ENCODE measurements around the gene IL1RAPL1. TPM values are rescaled to one million over a fixed set of nuclear protein-coding genes. Genes with fewer than 3 reads are reported as not detected.
A peak's percentile ranks its signal among the peaks of the same experiment; 100 is the strongest.

The IL1RAPL1 gene
- total RNA-seq, 1 experiment from 2014 or later: 0.10 TPM

DNA sequence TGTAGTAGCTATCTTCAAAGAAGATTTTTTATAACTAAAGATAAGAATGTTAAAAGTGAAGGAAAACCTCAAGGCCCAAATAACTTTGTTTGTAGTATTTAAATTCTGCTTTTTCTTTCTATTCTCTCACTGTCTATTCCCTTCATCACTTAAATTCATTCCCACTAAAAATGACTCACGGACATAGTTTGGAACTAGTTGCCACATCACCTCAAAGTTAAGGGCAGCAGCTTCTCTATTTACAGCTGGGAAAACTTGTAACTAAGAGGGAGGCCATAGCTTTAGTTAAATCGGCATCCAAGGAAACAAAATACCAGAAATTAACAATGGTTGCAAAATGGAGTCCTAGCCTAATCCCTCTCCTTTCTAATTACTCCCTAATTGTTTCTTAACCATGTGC lies 1302.8 kb downstream of the IL1RAPL1 start:
- Histone ChIP-seq H3K4me3 (no peak overlapping the region), H3K27me3 (no peaks in the 10 kb centered on the region), H3K9me3 (no peaks in the 10 kb centered on the region), H3K36me3 (no peaks in the 10 kb centered on the region)
- DNase-seq: no peak

DNA sequence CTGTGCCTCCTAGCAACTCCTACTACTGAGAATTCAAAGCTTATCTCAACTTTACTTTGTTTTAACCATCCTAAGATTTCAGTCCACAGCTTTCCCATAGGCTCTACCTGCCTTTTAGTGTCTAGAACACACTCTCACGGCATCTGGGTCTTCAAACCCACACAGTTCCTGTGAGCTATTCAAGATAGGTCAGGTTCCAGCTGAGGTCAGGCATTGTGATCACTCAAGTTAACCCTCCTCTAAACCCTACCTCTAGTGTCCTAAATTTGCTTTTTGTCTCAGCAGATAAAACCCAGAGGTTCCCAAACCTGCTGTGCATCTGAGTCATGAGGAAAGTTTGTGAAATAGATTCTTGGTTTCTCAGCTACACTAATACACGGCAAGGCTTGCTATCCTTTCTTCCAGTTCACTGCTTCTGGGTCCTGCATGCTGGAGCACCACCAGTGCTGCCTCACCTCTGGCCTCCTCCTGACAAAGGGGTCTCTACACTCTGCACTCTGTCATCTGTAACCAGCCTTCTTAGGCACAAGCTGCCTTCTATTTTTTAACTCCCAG lies 1303.5 kb downstream of the IL1RAPL1 start:
- Histone ChIP-seq H3K27me3 (no peaks in the 10 kb centered on the region), H3K9me3 (no peaks in the 10 kb centered on the region), H3K4me3 (no peak overlapping the region), H3K36me3 (no peaks in the 10 kb centered on the region)
- DNase-seq: no peak

DNA sequence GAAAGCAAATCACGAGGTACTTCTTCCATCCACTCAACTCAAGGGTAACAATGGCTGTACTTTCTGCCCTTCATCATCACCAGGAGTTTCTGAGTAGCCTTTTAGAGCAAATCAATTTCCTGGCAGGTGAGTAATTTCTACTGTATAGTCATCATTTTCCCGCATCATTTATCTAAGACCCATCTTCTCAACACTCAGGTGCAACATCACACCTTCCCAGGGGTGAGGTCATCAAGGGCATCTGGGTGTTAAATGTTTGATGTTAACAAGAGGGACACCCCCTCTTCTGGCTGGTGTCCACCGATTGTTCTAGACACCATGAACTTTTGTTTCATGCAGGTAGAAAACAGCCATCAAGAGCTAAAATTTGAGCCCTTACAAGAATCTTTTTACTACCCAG lies 1314.8 kb downstream of the IL1RAPL1 start:
- Histone ChIP-seq H3K27me3 (no peaks in the 10 kb centered on the region), H3K9me3 (no peaks in the 10 kb centered on the region), H3K36me3 (no peaks in the 10 kb centered on the region), H3K4me3 (no peak overlapping the region)
- DNase-seq: no peak

DNA sequence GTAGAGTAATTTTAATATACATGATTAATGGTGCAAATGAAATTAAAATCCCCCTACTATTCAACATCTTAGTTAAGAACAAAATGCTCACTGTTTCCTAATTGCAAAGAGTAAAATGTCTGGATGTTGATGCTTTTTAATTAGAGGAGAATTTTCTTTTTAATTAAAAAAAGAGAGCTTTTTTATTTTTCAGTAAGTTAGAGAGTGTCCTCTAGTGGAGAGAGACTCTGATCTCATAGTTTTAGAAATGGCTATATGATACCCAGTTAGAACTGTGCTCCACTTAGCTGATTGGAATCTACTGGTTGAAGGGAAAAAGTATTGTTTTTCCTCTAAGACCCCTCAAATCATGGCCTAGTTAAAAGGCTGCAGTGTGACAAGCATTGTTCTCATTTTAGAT lies 1316.1 kb downstream of the IL1RAPL1 start:
- DNase-seq: no peak
- Histone ChIP-seq H3K27me3 (no peaks in the 10 kb centered on the region), H3K36me3 (no peaks in the 10 kb centered on the region), H3K9me3 (no peaks in the 10 kb centered on the region), H3K4me3 (no peak overlapping the region)

DNA sequence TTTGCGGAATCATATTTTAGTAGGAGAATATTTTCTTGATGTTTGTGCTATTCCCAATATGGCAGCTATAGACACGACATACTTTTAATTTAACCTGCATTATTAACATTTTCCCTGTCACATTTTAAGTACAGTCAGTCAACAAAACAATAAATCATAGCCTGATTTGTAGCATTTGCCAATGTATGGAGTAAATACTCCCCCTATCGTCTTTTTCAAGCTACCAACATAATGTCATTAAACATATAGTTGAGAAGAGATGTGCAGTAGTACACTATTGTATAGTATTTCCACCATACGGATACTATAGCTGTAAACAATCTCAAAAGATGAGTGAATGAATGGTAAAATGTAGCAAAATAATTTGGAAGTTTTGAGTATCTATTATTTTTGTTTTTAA lies 1324.4 kb downstream of the IL1RAPL1 start:
- no peaks in the 10 kb centered on the region for H3K27me3 ChIP-seq
- H3K36me3 ChIP-seq: no peaks in the 10 kb centered on the region
- no peak for DNase-seq
- no peak overlapping the region for H3K4me3 ChIP-seq
- no peaks in the 10 kb centered on the region for H3K9me3 ChIP-seq

DNA sequence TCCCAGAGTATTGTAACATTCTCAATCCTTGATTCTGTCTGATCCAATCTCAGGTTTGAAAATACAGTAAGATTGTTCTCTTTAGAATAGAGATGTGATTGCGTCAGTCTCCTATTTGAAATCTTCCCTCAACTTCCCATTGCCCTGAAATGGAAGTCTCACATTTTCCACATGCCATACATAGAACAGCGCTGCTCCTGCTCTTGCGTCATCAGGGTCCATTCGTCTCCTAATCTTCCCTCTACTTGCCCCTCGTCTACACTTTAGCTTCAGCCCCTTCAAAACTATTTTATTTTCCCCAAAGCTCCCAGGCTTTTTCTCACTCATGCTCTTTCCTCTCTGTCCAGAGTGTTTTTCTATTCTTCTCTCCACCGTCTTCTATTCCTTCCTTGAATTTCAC lies 1326.4 kb downstream of the IL1RAPL1 start:
- H3K36me3 ChIP-seq: no peaks in the 10 kb centered on the region
- H3K27me3 ChIP-seq: no peaks in the 10 kb centered on the region
- no peak overlapping the region for H3K4me3 ChIP-seq
- no peak for DNase-seq
- H3K9me3 ChIP-seq: no peaks in the 10 kb centered on the region

DNA sequence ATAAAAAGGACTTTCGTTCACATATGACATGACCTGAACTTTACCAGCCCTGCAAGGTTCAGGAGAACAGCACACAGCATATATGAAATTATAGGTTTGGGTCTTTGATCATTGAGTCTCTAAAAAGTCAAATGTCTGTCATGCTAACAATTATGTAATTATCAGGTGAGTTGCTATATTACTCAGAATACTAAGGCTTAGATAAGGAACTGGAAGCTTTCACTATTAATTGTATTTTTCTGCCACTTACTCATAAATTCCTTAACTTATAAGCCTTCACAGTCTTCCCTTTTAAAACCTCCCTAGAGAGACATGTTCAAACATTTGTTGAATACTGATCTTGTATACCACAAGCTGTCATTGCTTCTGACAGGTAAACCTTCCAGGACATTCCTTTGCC lies 1335.4 kb downstream of the IL1RAPL1 start:
- no peaks in the 10 kb centered on the region for H3K9me3 ChIP-seq
- no peak for DNase-seq
- H3K27me3 ChIP-seq: no peaks in the 10 kb centered on the region
- no peak overlapping the region for H3K4me3 ChIP-seq
- H3K36me3 ChIP-seq: no peaks in the 10 kb centered on the region

DNA sequence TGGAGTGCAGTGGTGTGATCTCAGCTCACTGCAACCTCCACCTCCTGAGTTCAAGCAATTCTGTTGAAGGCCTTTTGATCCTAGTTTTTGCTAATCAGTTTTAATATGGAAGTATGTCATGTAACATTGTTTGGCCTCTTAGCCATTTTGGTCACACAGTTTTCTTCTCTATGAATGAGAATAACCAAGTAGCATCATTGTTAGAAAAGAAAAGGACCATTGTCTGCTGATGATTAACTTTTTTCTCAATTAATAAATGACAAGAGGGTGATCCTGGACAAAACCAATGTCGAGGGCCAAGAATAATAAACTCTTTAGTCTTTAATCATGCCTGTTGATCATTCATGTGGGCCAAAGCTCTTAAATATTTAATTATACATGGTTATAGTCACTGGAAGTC lies 1338.8 kb downstream of the IL1RAPL1 start:
- H3K36me3 ChIP-seq: no peaks in the 10 kb centered on the region
- no peak for DNase-seq
- no peaks in the 10 kb centered on the region for H3K9me3 ChIP-seq
- no peak overlapping the region for H3K4me3 ChIP-seq
- no peaks in the 10 kb centered on the region for H3K27me3 ChIP-seq

DNA sequence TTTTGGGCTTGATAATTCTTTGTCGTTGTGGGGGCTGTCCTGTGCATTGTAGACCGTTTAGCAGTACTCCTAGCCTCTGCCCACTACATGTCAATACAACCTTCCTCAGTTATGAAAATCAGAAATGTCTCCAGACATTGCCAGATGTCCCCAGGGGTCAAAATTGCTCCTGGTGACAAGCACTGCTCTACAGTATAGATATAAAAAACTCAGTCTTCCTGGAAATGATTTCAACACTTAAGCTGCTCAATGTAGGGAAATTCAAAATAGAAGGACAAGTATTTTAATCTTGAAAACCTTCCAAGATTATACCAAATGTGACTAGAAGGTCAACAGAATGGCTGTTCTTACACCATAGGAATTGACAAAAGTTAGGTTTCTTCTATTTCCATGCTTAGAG lies 1339.4 kb downstream of the IL1RAPL1 start:
- Histone ChIP-seq H3K4me3 (no peak overlapping the region), H3K9me3 (no peaks in the 10 kb centered on the region), H3K27me3 (no peaks in the 10 kb centered on the region), H3K36me3 (no peaks in the 10 kb centered on the region)
- no peak for DNase-seq

DNA sequence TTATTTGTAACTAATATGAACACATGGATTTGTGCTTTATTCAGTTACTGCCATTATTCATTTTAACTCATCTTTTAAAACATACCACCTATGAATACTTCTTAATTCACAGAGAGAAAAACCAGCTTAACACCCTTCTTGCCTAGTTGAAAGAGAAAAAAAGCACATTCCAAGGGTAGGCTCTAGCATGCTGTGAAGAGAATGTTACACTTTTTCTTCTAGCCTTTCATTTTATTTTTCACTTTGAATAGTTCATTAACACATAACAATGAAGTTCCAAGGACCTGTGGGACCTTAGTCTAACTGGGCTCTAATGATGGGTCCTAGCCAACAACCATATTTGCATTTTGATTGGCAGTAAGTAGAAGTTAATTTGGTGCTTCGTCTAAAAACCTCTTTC lies 1348.2 kb downstream of the IL1RAPL1 start:
- no peaks in the 10 kb centered on the region for H3K27me3 ChIP-seq
- H3K36me3 ChIP-seq: no peaks in the 10 kb centered on the region
- no peak for DNase-seq
- H3K9me3 ChIP-seq: no peaks in the 10 kb centered on the region
- H3K4me3 ChIP-seq: no peak overlapping the region

DNA sequence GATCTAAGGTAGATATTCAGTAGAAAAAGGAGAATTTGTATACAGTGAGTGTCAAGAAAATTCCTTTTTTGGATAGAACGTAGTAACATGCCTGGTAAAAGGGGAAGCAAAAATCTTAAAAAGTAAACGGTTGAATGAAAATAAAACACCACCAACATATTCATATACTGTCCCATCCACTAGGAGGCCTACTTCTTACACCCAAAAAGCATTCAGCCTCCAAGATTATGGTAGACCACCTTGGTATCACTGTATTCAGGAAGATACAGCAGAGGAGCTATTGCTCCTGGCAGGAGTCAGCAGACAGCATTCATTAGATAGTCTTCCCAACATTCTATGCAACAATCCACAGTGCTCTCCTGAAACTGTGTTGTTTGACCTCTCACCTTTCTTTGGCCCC lies 1353.5 kb downstream of the IL1RAPL1 start:
- DNase-seq: no peak
- no peak overlapping the region for H3K4me3 ChIP-seq
- no peaks in the 10 kb centered on the region for H3K9me3 ChIP-seq
- no peaks in the 10 kb centered on the region for H3K36me3 ChIP-seq
- no peaks in the 10 kb centered on the region for H3K27me3 ChIP-seq

DNA sequence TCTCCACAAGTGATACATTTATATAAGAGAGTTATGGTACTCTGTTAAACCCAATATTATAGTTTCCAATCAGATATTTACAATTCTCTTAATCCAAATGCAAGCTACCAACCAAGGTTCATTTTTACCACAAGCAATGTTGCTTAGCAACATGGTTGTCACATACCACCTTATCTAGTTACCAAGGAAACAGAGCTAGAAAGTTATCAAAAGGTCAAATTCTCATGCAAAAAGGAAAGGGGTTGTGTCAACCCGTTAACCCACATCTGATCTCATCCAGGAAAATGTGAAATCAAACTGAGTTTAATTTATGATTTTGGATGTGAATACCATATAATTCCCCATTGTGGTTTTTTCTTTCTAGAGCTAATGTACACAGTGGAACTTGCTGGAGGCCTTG lies 1354.0 kb downstream of the IL1RAPL1 start:
- H3K27me3 ChIP-seq: no peaks in the 10 kb centered on the region
- no peak for DNase-seq
- H3K36me3 ChIP-seq: no peaks in the 10 kb centered on the region
- no peaks in the 10 kb centered on the region for H3K9me3 ChIP-seq
- no peak overlapping the region for H3K4me3 ChIP-seq

DNA sequence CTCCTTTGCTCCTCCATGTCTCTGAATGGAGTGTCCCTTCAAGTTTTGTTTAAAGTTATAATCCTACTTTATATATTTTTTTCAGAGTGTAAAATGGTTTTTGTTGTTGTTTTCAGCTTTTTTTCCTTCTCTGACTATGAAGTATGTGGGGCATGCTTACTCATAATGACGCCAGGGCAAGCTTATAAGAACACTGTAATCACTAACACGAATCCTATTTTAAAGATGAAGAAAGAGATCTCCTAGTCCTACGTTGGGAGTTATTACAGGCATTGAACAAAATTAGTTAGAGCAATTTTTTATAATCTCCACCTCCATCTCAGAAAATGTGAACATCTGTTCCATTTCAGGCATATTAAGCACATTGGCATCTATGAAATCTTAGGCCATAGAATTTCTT lies 1360.0 kb downstream of the IL1RAPL1 start:
- no peak overlapping the region for H3K4me3 ChIP-seq
- H3K36me3 ChIP-seq: no peaks in the 10 kb centered on the region
- no peaks in the 10 kb centered on the region for H3K9me3 ChIP-seq
- no peak for DNase-seq
- no peaks in the 10 kb centered on the region for H3K27me3 ChIP-seq

DNA sequence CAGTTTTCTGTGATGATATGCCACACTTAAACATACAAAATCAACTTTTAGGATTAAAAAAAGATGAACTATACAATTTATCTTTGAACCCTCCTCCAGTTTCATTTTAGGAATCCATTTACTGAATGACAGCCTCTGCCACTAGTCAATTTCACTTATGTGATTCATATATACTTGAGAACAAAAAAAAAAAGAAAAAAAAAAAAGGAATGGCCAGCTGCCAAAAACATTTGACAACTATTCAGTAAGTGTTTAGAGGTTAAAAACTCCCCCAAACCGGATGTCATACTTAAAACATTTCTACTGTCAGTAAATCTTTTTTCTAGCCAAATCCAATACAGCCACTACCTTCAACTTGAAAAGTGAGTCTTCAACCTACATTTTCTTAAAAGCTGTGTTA lies 1361.4 kb downstream of the IL1RAPL1 start:
- H3K4me3 ChIP-seq: no peak overlapping the region
- no peaks in the 10 kb centered on the region for H3K9me3 ChIP-seq
- H3K36me3 ChIP-seq: no peaks in the 10 kb centered on the region
- no peaks in the 10 kb centered on the region for H3K27me3 ChIP-seq
- no peak for DNase-seq

DNA sequence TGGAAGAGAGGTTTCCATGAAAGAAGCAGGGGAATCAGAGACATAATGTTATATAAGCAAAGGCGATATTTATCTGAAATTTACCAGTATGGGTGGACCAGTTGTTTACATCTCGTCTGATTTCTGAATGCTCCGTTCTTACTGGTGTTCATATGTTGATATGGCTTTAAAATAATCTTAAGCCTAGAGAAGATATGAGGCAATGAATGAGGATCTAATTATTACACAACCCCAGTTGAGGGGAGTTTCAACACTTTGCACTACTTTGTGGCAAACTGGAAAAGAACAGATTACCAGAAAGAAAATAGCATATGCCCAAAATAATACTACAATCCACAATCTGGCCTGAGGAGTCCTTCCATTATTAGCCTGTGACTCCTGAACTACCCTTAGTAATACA lies 1364.8 kb downstream of the IL1RAPL1 start:
- DNase-seq: no peak
- Histone ChIP-seq H3K27me3 (no peaks in the 10 kb centered on the region), H3K4me3 (no peak overlapping the region), H3K9me3 (no peaks in the 10 kb centered on the region), H3K36me3 (no peaks in the 10 kb centered on the region)

DNA sequence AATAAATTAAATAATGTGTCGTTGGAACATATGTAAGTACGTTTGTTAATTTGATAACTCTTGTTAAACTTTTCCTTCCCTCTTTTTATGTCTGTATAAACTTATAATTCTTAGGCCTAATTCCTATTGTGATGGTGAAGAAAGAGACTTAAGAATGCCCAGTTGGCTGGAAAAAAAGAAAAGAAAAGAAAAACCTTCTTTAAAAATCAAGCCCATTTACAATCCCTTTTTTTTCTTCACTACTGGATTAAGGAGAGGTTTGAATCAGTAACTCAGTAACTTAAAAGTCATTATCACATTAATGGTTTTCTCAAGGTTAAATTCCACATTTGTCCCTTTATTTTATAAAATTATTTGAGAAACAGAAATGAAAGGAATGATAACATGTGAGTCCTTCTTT lies 1374.8 kb downstream of the IL1RAPL1 start:
- no peak for DNase-seq
- no peaks in the 10 kb centered on the region for H3K36me3 ChIP-seq
- no peaks in the 10 kb centered on the region for H3K9me3 ChIP-seq
- H3K27me3 ChIP-seq: no peaks in the 10 kb centered on the region
- H3K4me3 ChIP-seq: no peak overlapping the region

DNA sequence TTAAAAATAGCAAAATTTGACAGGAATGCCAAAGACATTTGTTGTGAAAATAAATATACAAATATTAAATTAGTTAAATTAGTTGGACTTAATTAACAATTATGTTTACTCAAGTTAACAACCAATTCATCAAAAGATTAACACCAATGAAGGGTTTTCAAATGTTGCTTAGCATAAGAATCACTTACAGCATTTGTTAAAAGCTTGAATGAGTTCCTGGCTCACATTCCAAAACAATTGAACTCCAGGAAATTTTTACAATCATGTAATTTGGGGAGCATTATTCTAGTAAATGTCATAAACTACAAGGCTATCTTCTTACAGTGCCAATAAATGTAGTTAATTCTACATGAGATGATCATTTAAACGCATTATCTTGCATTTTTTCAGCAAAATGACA lies 1378.4 kb downstream of the IL1RAPL1 start:
- Histone ChIP-seq H3K36me3 (no peaks in the 10 kb centered on the region), H3K9me3 (no peaks in the 10 kb centered on the region), H3K27me3 (no peaks in the 10 kb centered on the region), H3K4me3 (no peak overlapping the region)
- no peak for DNase-seq

DNA sequence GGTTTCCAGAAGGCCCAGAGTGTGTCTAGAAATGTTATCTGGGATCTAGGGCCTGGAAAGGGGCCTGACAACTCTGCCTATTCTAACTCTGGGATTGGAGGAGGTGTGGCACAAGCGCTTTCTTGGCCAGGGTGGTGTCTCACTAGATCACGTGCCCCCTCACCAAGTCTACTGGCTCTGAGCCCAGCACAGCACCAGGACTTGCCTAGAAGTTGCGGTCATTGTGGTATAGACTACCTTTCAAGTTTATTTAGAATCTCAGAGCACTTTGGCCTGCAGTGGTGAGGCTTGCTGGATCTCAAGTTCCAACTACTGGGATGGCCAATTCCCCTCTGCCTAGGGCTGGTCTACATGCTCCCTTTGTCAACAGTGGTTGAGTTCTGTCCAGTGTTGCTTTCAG lies 1404.8 kb downstream of the IL1RAPL1 start:
- DNase-seq: peak; percentile 0
- H3K4me3 ChIP-seq: no peak overlapping the region

DNA sequence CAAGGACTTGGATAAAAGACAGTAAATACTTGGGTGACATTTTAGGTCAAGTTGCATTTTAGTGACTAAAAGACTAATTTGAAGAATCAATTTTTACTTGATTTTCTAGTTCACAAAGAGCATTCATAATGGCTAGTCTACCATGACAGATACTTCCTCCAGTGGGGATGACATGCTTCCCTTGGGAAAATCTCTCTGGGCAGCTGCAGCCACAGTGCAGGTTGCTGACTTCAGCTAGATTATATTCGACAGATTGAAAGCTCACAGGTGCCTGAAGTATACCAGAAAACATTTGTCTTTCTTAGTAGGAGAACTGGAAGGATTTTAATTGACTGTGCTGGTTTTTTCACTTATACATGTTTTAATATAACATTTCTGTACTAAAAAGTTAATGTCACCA lies 1418.6 kb downstream of the IL1RAPL1 start:
- Histone ChIP-seq H3K36me3 (no peaks in the 10 kb centered on the region), H3K4me3 (no peak overlapping the region), H3K9me3 (no peaks in the 10 kb centered on the region), H3K27me3 (no peaks in the 10 kb centered on the region)
- no peak for DNase-seq

More for the DNA sequence above, 1404.8 kb downstream of the IL1RAPL1 start:
- no peaks in the 10 kb centered on the region for H3K9me3 ChIP-seq
- no peaks in the 10 kb centered on the region for H3K27me3 ChIP-seq
- H3K36me3 ChIP-seq: no peaks in the 10 kb centered on the region

Measured in MG63 (cell line).